ENCODE results near the gene JADE2.

DNA sequence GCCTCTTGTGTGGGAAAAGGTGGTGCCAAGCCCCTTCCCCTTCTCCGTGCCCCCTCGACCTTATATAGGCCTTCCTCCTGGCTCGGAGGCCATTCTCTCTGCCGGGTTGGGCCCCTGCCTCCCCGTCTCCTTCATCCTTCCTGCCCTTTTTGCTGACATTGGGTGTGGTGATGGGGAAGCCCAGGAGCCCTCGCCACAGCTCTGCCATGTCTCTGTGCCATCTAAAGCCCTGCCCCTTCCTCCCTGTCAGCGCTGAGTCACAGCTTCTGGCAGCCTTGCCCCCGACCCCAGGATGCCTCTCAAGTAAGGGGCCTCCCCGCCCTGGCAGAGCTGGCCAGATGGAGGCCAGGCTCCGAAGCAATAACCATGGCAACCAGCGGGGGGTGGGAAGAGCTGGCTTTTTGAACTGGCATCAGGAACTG lies 30.4 kb downstream of the JADE2 start:
- TF ChIP-seq CTCF (IDR thresholded peaks at IDR 0.05) (no peak), POLR2A (IDR thresholded peaks at IDR 0.05) (no peak)
